ENCODE measurements around the gene VRK1. TPM values are rescaled to one million over a fixed set of nuclear protein-coding genes. Genes with fewer than 3 reads are reported as not detected.

VRK1 gene
- total and polyA plus RNA-seq, 10 of the 15 experiments (the other 5 are each of a cell fraction or from before 2014, with no cell fraction given), result 50.9 to 137 (median 84.7) TPM

GRCh38 chr14:96905825-96906224, 108.6 kb downstream of the VRK1 start (continued):
- no peak for TF ChIP-seq CEBPB (IDR thresholded peaks at IDR 0.05; ENCODE audit: borderline replicate concordance in 1 of 2, low read depth in 2 of 2, low read length in 2 of 2)

GRCh38 chr14:96906434-96906833, 109.3 kb downstream of the VRK1 start:
- no peak for FAIRE-seq
- CTCF ChIA-PET, result no interaction called here
- WGBS (ENCODE audit: insufficient coverage, insufficient replicate concordance, low lambda C conversion rate, missing lambda C conversion rate), result 32% methylated on average over 1 of the region's 1 CpG
- Histone ChIP-seq H3K4me2 (ENCODE audit: control insufficient read depth, insufficient read depth) (no peak overlapping the region), H3K4me3 (no peak overlapping the region), H3K9me3 (replicated peaks; ENCODE audit: control insufficient read depth, insufficient read depth, low read length) (peaks cover 6% of the 10 kb centered on the region), H3K27me3 (replicated peaks in 1 of 2; ENCODE audit: control insufficient read depth in 2 of 2, insufficient read depth in 2 of 2, low read length in 1 of 2) (no peaks in the 10 kb centered on the region), H3K9ac (ENCODE audit: control insufficient read depth, insufficient read depth, low read length) (no peak overlapping the region), H3K36me3 (ENCODE audit: control insufficient read depth in 2 of 2, insufficient read depth in 2 of 2, low read length in 1 of 2) (no peaks in the 10 kb centered on the region), H3K27ac (ENCODE audit: control insufficient read depth, insufficient read depth) (no peak overlapping the region), H3K4me1 (ENCODE audit: control insufficient read depth, insufficient read depth, low read length) (peaks cover 10% of the 10 kb centered on the region), H4K20me1 (ENCODE audit: control insufficient read depth, insufficient read depth) (no peaks in the 10 kb centered on the region), H2AFZ (ENCODE audit: control insufficient read depth, low read depth, low read length) (no peak overlapping the region), H3K79me2 (ENCODE audit: control insufficient read depth, insufficient read depth, low read length) (no peaks in the 10 kb centered on the region)
- POLR2A ChIA-PET, result no interaction called here
- TF ChIP-seq MAX (IDR thresholded peaks at IDR 0.05; ENCODE audit: low read depth, low read length), result no peak
- no peak for TF ChIP-seq NFYA (IDR thresholded peaks at IDR 0.05; ENCODE audit: borderline replicate concordance, low read depth, low read length)
- peak; percentile 62; the same call in 1 of the 2 replicates for TF ChIP-seq NFYB (IDR thresholded peaks at IDR 0.05; ENCODE audit: insufficient read depth, low read depth, low read length)
- TF ChIP-seq POLR2A (IDR thresholded peaks at IDR 0.05; ENCODE audit: low read depth, low read length), result no peak
- SMC1A ChIA-PET (ENCODE audit: uncharacterized antibody, unreplicated experiment), result no interaction called here
- no peak for ATAC-seq
- in situ Hi-C loops (cut with MboI) (no loop called here), intact Hi-C loops (cut with micrococcal nuclease; ENCODE audit: unreplicated experiment) (no loop called here)
- no TSS peak for BruUV-seq (replicated peaks)
- RAD21 ChIA-PET (ENCODE audit: unreplicated experiment), result no interaction called here
- no peak for DNase-seq (ENCODE audit: low read depth, low spot score)

- no peak overlapping the region for H3K9ac ChIP-seq (ENCODE audit: control insufficient read depth, insufficient read depth, low read length)
- peaks cover 6% of the 10 kb centered on the region for H3K9me3 ChIP-seq (replicated peaks; ENCODE audit: control insufficient read depth, insufficient read depth, low read length)
- no peaks in the 10 kb centered on the region for H3K4me1 ChIP-seq (ENCODE audit: control insufficient read depth, insufficient read depth, low read length)
- SMC1A ChIA-PET (ENCODE audit: uncharacterized antibody, unreplicated experiment), result no interaction called here
- POLR2A ChIA-PET, result no interaction called here
- no peak overlapping the region for H3K27ac ChIP-seq (ENCODE audit: control insufficient read depth, insufficient read depth)
- H3K79me2 ChIP-seq (ENCODE audit: control insufficient read depth, insufficient read depth, low read length), result no peaks in the 10 kb centered on the region
- no peak overlapping the region for H2AFZ ChIP-seq (ENCODE audit: control insufficient read depth, low read depth, low read length)
- no peak for ATAC-seq
- no peaks in the 10 kb centered on the region for H4K20me1 ChIP-seq (ENCODE audit: control insufficient read depth, insufficient read depth)
- H3K27me3 ChIP-seq (replicated peaks in 1 of 2; ENCODE audit: control insufficient read depth in 2 of 2, insufficient read depth in 2 of 2, low read length in 1 of 2), result no peaks in the 10 kb centered on the region
- FAIRE-seq, result no peak
- no peak overlapping the region for H3K4me2 ChIP-seq (ENCODE audit: control insufficient read depth, insufficient read depth)
- H3K36me3 ChIP-seq (ENCODE audit: control insufficient read depth in 2 of 2, insufficient read depth in 2 of 2, low read length in 1 of 2), result no peaks in the 10 kb centered on the region; a peak in 1 of 4 replicates
- in situ Hi-C loops (cut with MboI) (no loop called here), intact Hi-C loops (cut with micrococcal nuclease; ENCODE audit: unreplicated experiment) (no loop called here)
- DNase-seq (ENCODE audit: low read depth, low spot score), result no peak
- 100% methylated on average over 1 of the region's 1 CpG for WGBS (ENCODE audit: insufficient coverage, insufficient replicate concordance, low lambda C conversion rate, missing lambda C conversion rate)
- H3K4me3 ChIP-seq, result no peak overlapping the region
- CTCF ChIA-PET, result no interaction called here
- no TSS peak for BruUV-seq (replicated peaks)
- RAD21 ChIA-PET (ENCODE audit: unreplicated experiment), result no interaction called here
- TF ChIP-seq ZNF384 (IDR thresholded peaks at IDR 0.05; ENCODE audit: borderline replicate concordance, low read depth, low read length), result no peak
- TF ChIP-seq POLR2A (IDR thresholded peaks at IDR 0.05; ENCODE audit: low read depth, low read length), result no peak
- TF ChIP-seq CEBPZ (IDR thresholded peaks at IDR 0.05; ENCODE audit: low read depth, low read length), result no peak
- no peak for TF ChIP-seq KDM1A (IDR thresholded peaks at IDR 0.05; ENCODE audit: borderline replicate concordance)
- no peak for TF ChIP-seq SIX5 (IDR thresholded peaks at IDR 0.05; ENCODE audit: low read depth, low read length, severe bottlenecking)
- TF ChIP-seq NRF1 (conservative IDR thresholded peaks at IDR 0.05; ENCODE audit: low read depth, low read length), result no peak
Measured at GRCh38 chr14:96909841-96910364, 112.7 kb downstream of the VRK1 start.

Data from GM12878 (cell line).